Loucy (cell line): ENCODE measurements around the gene TJP3.

Experiments used
- H2AFZ ChIP-seq: fragments of 200-600 bp; sonication (generic); 2 replicates; pipeline ENCODE4 v1.6.0; 2016; ENCODE audit warnings: antibody characterized with exemption, mild to moderate bottlenecking, low read length, moderate library complexity
- H3F3A ChIP-seq: fragments of 200-600 bp; 2 replicates; pipeline ENCODE4 v1.6.0; 2016; ENCODE audit warnings: antibody characterized with exemption, low read depth, mild to moderate bottlenecking
- H3K27me3 ChIP-seq: fragments of 200-600 bp; sonication (generic); 2 replicates; pipeline ENCODE4 v1.6.1; 2014; ENCODE audit warnings: low read length, mild to moderate bottlenecking; ENCODE audit not compliant: insufficient read depth, poor library complexity, severe bottlenecking
- H3K36me3 ChIP-seq: fragments of 200-600 bp; sonication (generic); 2 replicates; pipeline ENCODE4 v1.6.1; 2016; ENCODE audit warnings: low read length; ENCODE audit not compliant: insufficient read depth
- H3K4me1 ChIP-seq: fragments of 200-600 bp; sonication (generic); 2 replicates; pipeline ENCODE4 v1.5.1; 2014; ENCODE audit warnings: low read length, mild to moderate bottlenecking; ENCODE audit not compliant: insufficient read depth, poor library complexity, severe bottlenecking
- H3K4me2 ChIP-seq: fragments of 200-600 bp; sonication (generic); 2 replicates; pipeline ENCODE4 v1.6.0; 2014; ENCODE audit warnings: antibody characterized with exemption, low read length, low read depth, mild to moderate bottlenecking; ENCODE audit not compliant: poor library complexity, severe bottlenecking
- H3K4me3 ChIP-seq: fragments of 200-600 bp; sonication (generic); 2 replicates; pipeline ENCODE4 v1.5.1; 2014; ENCODE audit warnings: low read length, mild to moderate bottlenecking, mixed read lengths; ENCODE audit not compliant: poor library complexity, severe bottlenecking
- H3K79me2 ChIP-seq: fragments of 200-600 bp; sonication (generic); 2 replicates; pipeline ENCODE4 v1.6.1; 2014; ENCODE audit warnings: low read length; ENCODE audit not compliant: insufficient read depth
- H3K9ac ChIP-seq: fragments of 200-600 bp; sonication (generic); 2 replicates; pipeline ENCODE4 v1.6.0; 2014; ENCODE audit warnings: mild to moderate bottlenecking, low read depth, low read length, moderate library complexity; ENCODE audit not compliant: poor library complexity, severe bottlenecking
- H3K9me2 ChIP-seq: fragments of 200-600 bp; sonication (generic); replicated peaks from 2 replicates; pipeline ENCODE4 v1.6.1; 2016; ENCODE audit warnings: low read depth, low read length, mixed read lengths
- H3K9me3 ChIP-seq: fragments of 200-600 bp; sonication (generic); 2 replicates; pipeline ENCODE4 v1.6.1; 2014; ENCODE audit warnings: mild to moderate bottlenecking, antibody characterized with exemption, low read length, low read depth; ENCODE audit not compliant: insufficient read depth
- H4K20me1 ChIP-seq: fragments of 200-600 bp; sonication (generic); 2 replicates; pipeline ENCODE4 v1.6.0; 2014; ENCODE audit warnings: antibody characterized with exemption, low read length, mild to moderate bottlenecking; ENCODE audit not compliant: insufficient read depth, poor library complexity, severe bottlenecking
- CTCF ChIP-seq: fragments of 200-600 bp; sonication (generic); conservative IDR thresholded peaks from 2 replicates; pipeline ENCODE4 v1.5.1; 2014; ENCODE audit warnings: mild to moderate bottlenecking, antibody characterized with exemption, low read length
- EZH2phosphoT487 ChIP-seq: fragments of 200-600 bp; IDR thresholded peaks from 2 replicates; pipeline ENCODE4 v1.6.1; 2018; ENCODE audit warnings: antibody characterized with exemption, mild to moderate bottlenecking, moderate library complexity, borderline replicate concordance

TJP3 gene

GRCh38 chr19:3698386-3698950 lies 9.7 kb upstream of the TJP3 start:
- peak overlapping the region; percentile 64 for H3K4me2 ChIP-seq

GRCh38 chr19:3698974-3699740 lies 9.0 kb upstream of the TJP3 start:
- Histone ChIP-seq H3K36me3 (no peaks in the 10 kb centered on the region), H4K20me1 (peaks cover 25% of the 10 kb centered on the region), H3K4me1 (peaks cover 14% of the 10 kb centered on the region), H3K27me3 (no peaks in the 10 kb centered on the region), H3K9ac (peak overlapping the region; percentile 74), H3K4me3 (peak overlapping the region; percentile 88), H3K9me2 (no peaks in the 10 kb centered on the region), H3K9me3 (no peaks in the 10 kb centered on the region), H3F3A (no peaks in the 10 kb centered on the region), H3K4me2 (peak overlapping the region; percentile 98), H3K79me2 (peaks cover 29% of the 10 kb centered on the region), H2AFZ (no peak overlapping the region)
- TF ChIP-seq EZH2phosphoT487 (no peak), CTCF (no peak)

More at GRCh38 chr19:3698386-3698950, 9.7 kb upstream of the TJP3 start:
- no peaks in the 10 kb centered on the region for H3F3A ChIP-seq
- no peaks in the 10 kb centered on the region for H3K9me2 ChIP-seq
- H3K9me3 ChIP-seq, result no peaks in the 10 kb centered on the region
- no peaks in the 10 kb centered on the region for H3K27me3 ChIP-seq
- H3K4me3 ChIP-seq, result peak overlapping the region; percentile 34
- peaks cover 25% of the 10 kb centered on the region for H4K20me1 ChIP-seq
- no peak for TF ChIP-seq CTCF
- TF ChIP-seq EZH2phosphoT487, result no peak
- H2AFZ ChIP-seq, result no peak overlapping the region
- no peaks in the 10 kb centered on the region for H3K36me3 ChIP-seq
- H3K9ac ChIP-seq, result peak overlapping the region; percentile 4
- peaks cover 29% of the 10 kb centered on the region for H3K79me2 ChIP-seq
- H3K4me1 ChIP-seq, result peaks cover 14% of the 10 kb centered on the region

- no peaks in the 10 kb centered on the region for H3F3A ChIP-seq
- peak overlapping the region; percentile 74 for H3K9ac ChIP-seq
- TF ChIP-seq CTCF (no peak), EZH2phosphoT487 (no peak)
- H3K79me2 ChIP-seq, result peaks cover 29% of the 10 kb centered on the region
- no peak overlapping the region for H2AFZ ChIP-seq
- no peaks in the 10 kb centered on the region for H3K9me2 ChIP-seq
- H3K36me3 ChIP-seq, result no peaks in the 10 kb centered on the region
- H4K20me1 ChIP-seq, result peaks cover 21% of the 10 kb centered on the region
- H3K27me3 ChIP-seq, result no peaks in the 10 kb centered on the region
- no peaks in the 10 kb centered on the region for H3K9me3 ChIP-seq
- peak overlapping the region; percentile 88 for H3K4me3 ChIP-seq
- peaks cover 14% of the 10 kb centered on the region for H3K4me1 ChIP-seq
- H3K4me2 ChIP-seq, result peak overlapping the region; percentile 98
These were observed 8.4 kb upstream of the TJP3 start for GRCh38 chr19:3699741-3700241.
